GM19328 (cell line): ENCODE results near the gene RFK.

ENCODE experiments used
- ATAC-seq: cut with Tn5 transposase; IDR thresholded peaks from one replicate; pipeline ENCODE4 v1.9.1; 2021; ENCODE audit warnings: mild to moderate bottlenecking, moderate library complexity; ENCODE audit not compliant: unreplicated experiment

Gene RFK

GRCh38 chr9:76413658-76414057 is 19.4 kb upstream of the RFK start:
- ATAC-seq: no peak

GRCh38 chr9:76412638-76413037 is 18.4 kb upstream of the RFK start:
- ATAC-seq: no peak

GRCh38 chr9:76405868-76406267 is 11.6 kb upstream of the RFK start:
- ATAC-seq: no peak

- no peak for ATAC-seq
These were observed 11.1 kb upstream of the RFK start for GRCh38 chr9:76405340-76405739.

GRCh38 chr9:76404401-76404800 is 10.2 kb upstream of the RFK start:
- no peak for ATAC-seq

GRCh38 chr9:76403352-76403751 is 9.1 kb upstream of the RFK start:
- peak; percentile 69 for ATAC-seq

GRCh38 chr9:76401580-76402354 is 7.5 kb upstream of the RFK start:
- ATAC-seq: no peak

GRCh38 chr9:76401176-76401575 is 7.0 kb upstream of the RFK start:
- ATAC-seq: no peak

- no peak for ATAC-seq
These were observed 6.4 kb upstream of the RFK start for GRCh38 chr9:76400534-76401096.

GRCh38 chr9:76399856-76400255 is 5.6 kb upstream of the RFK start:
- no peak for ATAC-seq

- ATAC-seq: no peak
These were observed 2.4 kb upstream of the RFK start for GRCh38 chr9:76396597-76396996.

GRCh38 chr9:76396144-76396543 is 1.9 kb upstream of the RFK start:
- ATAC-seq: no peak

- no peak for ATAC-seq
These were observed 1.2 kb upstream of the RFK start for GRCh38 chr9:76395381-76395780.

- ATAC-seq: peak; percentile 47
These were observed 680 bp upstream of the RFK start for GRCh38 chr9:76394960-76395252.

GRCh38 chr9:76390656-76391055 is 3.6 kb downstream of the RFK start:
- ATAC-seq: no peak

GRCh38 chr9:76379494-76379893 is 14.7 kb downstream of the RFK start:
- no peak for ATAC-seq

GRCh38 chr9:76378367-76379073 is 15.7 kb downstream of the RFK start:
- no peak for ATAC-seq

- ATAC-seq: no peak
These were observed 16.4 kb downstream of the RFK start for GRCh38 chr9:76377791-76378190.

- ATAC-seq: no peak
These were observed 19.3 kb downstream of the RFK start for GRCh38 chr9:76374783-76375559.

GRCh38 chr9:76373784-76374474 is 20.3 kb downstream of the RFK start:
- no peak for ATAC-seq

- no peak for ATAC-seq
These were observed 20.9 kb downstream of the RFK start for GRCh38 chr9:76373173-76373783.
